Tibial artery (tissue), 4 donors: ENCODE data around the gene PLPPR5.

ENCODE experiments used
- DNase-seq, 2 donors: peaks; one replicate each; pipeline ENCODE4 v3.0.0-alpha.2; 2019
- H3K27ac ChIP-seq, 2 donors: fragments of 200-600 bp; sonication (generic) in 1 of 2; 1 replicate in 1 of 2; 2 replicates in 1 of 2; pipeline ENCODE4 v1.5.1; 2018 to 2019; ENCODE audit warnings: mild to moderate bottlenecking in 1 of 2
- H3K27me3 ChIP-seq, 2 donors: fragments of 200-600 bp; sonication (generic) in 1 of 2; one replicate each; pipeline versions ENCODE4 v1.5.1 to v1.6.0; 2016 to 2019
- H3K36me3 ChIP-seq, 3 donors: fragments of 200-600 bp; sonication (generic) in 2 of 3; one replicate each; pipeline ENCODE4 v1.5.1; 2016 to 2019; ENCODE audit warnings: mild to moderate bottlenecking in 2 of 3
- H3K4me1 ChIP-seq, 4 donors: fragments of 200-600 bp; sonication (generic) in 2 of 4; 1 replicate in 3 of 4; 2 replicates in 1 of 4; pipeline ENCODE4 v1.5.1; 2016 to 2019
- H3K4me3 ChIP-seq, 2 donors: fragments of 200-600 bp; sonication (generic) in 1 of 2; 1 replicate in 1 of 2; 2 replicates in 1 of 2; pipeline ENCODE4 v1.5.1; 2018 to 2019; ENCODE audit warnings: mild to moderate bottlenecking in 2 of 2
- H3K9me3 ChIP-seq, 3 donors: fragments of 200-600 bp; sonication (generic) in 1 of 3; one replicate each; pipeline ENCODE4 v1.5.1; 2016 to 2019
- intact Hi-C: fragments of 100-400 bp; cut with DNase I; formaldehyde crosslinking; loops from one replicate; pipeline ENCODE4 v1.15.0; 2023; ENCODE audit warnings: low total_unique reads
- TF ChIP-seq, protein P1 (sequence below), 2 experiments: fragments of 200-600 bp in 1 of 2; fragments of 450-650 bp in 1 of 2; IDR thresholded peaks; one replicate each; pipeline ENCODE4 v1.5.1; 2017 to 2019; ENCODE audit warnings: antibody characterized with exemption in 2 of 2, mild to moderate bottlenecking in 1 of 2, moderate library complexity in 1 of 2

PLPPR5 gene

DNA sequence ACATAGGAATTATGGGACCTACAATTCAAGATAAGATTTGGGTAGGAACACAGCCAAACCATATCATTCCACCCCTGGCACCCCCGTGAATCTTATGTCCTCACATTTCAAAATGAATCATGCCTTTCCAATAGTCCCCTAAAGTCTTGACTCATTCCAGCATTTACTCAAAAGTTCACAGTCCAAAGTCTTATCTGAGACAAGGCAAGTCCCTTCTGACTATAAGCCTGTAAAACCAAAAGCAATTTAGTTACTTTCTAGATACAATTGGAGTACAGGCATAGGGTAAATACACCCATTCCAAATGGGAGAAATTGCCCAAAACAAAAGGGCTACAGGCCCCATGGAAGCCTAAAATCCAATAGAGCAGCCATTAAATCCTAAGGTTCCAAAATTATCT lies 138.9 kb downstream of the PLPPR5 start:
- Histone ChIP-seq H3K4me3 (no peak overlapping the region), H3K27me3 (no peaks in the 10 kb centered on the region), H3K4me1 (no peaks in the 10 kb centered on the region), H3K9me3 (no peaks in the 10 kb centered on the region), H3K36me3 (no peaks in the 10 kb centered on the region), H3K27ac (no peak overlapping the region)
- intact Hi-C loops = no loop called here
- TF ChIP-seq, protein P1, sequence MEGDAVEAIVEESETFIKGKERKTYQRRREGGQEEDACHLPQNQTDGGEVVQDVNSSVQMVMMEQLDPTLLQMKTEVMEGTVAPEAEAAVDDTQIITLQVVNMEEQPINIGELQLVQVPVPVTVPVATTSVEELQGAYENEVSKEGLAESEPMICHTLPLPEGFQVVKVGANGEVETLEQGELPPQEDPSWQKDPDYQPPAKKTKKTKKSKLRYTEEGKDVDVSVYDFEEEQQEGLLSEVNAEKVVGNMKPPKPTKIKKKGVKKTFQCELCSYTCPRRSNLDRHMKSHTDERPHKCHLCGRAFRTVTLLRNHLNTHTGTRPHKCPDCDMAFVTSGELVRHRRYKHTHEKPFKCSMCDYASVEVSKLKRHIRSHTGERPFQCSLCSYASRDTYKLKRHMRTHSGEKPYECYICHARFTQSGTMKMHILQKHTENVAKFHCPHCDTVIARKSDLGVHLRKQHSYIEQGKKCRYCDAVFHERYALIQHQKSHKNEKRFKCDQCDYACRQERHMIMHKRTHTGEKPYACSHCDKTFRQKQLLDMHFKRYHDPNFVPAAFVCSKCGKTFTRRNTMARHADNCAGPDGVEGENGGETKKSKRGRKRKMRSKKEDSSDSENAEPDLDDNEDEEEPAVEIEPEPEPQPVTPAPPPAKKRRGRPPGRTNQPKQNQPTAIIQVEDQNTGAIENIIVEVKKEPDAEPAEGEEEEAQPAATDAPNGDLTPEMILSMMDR (IDR thresholded peaks at IDR 0.05) = no peak
- no peak for DNase-seq

DNA sequence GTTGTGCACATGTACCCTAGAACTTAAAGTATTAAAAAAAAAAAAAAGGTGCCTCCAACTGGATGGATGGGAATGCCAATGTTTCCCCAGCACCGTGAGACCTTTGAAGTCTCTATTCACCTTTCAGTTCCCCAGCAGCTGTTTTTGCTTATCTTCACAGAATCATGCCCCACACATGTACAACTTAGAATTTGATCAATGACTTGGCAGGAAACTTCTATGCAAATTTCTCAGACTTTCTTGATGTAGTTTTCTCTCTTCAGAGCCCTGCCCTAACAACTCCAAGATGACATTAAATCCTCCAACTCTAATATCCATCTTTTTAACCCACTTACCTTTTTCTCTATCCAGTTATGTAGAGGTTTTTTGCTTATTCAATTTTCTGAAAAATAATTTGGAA lies 144.3 kb downstream of the PLPPR5 start:
- DNase-seq = no peak
- Histone ChIP-seq H3K4me3 (no peak overlapping the region), H3K27ac (no peak overlapping the region), H3K36me3 (no peaks in the 10 kb centered on the region), H3K27me3 (no peaks in the 10 kb centered on the region), H3K4me1 (no peaks in the 10 kb centered on the region), H3K9me3 (no peaks in the 10 kb centered on the region)
- TF ChIP-seq, protein P1 (IDR thresholded peaks at IDR 0.05) = no peak
- intact Hi-C loops = no loop called here

DNA sequence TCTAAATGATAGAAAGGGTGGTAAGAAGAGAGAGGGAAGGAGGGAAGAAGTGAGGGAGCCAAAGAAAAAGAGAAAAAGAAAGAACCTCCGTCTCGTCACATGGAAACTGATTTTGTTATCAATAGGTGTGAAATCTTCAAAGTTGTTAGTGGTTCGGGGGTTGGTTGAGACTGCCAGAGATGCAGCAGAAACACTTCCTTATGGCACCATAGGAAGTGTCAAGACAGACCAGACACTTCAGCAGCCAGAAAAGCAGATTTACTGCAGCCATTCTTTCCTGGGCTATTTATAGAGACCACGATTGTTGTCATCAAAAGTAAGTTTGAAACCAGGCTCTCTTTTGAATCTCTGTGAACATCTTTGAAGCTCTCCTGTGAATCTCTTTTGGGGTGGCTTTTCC lies 150.5 kb downstream of the PLPPR5 start:
- no peak for DNase-seq
- TF ChIP-seq, protein P1 (IDR thresholded peaks at IDR 0.05) = no peak
- H3K9me3 ChIP-seq = no peaks in the 10 kb centered on the region
- no peaks in the 10 kb centered on the region for H3K4me1 ChIP-seq
- no peak overlapping the region for H3K27ac ChIP-seq
- H3K4me3 ChIP-seq = no peak overlapping the region
- no peaks in the 10 kb centered on the region for H3K27me3 ChIP-seq
- H3K36me3 ChIP-seq = no peaks in the 10 kb centered on the region
- intact Hi-C loops = no loop called here

DNA sequence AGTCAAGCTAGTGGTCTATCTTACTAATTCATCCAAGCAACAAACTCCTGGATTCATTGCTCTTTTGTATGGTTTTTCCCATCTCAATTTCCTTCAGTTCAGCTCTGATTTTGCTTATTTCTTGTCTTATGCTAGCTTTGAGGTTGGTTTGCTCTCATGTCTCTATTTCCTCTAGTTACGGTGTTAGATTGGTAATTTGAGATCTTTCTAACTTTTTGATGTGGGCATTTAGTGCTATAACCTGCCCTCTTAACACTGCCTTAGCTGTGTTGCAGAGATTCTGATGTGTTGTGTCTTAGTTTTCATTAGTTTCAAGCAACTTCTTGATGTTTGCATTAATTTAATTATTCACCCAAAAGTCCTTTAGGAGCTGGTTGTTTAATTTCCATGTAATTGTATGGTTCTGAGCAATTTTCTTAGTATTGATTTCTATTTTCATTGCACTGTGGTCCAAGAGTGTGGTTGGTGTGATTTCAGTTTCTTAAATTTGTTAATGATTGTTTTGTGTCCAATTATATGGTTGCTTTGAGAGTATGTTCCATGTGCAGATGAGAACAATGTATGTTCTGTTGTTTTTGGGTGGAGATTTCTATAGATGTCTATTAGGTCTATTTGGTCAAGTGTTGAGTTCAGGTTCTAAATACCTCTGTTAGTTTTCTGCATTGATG lies 154.6 kb downstream of the PLPPR5 start:
- intact Hi-C loops = no loop called here
- Histone ChIP-seq H3K9me3 (no peaks in the 10 kb centered on the region), H3K4me3 (no peak overlapping the region), H3K27me3 (no peaks in the 10 kb centered on the region), H3K27ac (no peak overlapping the region), H3K4me1 (no peaks in the 10 kb centered on the region), H3K36me3 (no peaks in the 10 kb centered on the region)
- TF ChIP-seq, protein P1 (IDR thresholded peaks at IDR 0.05) = no peak
- DNase-seq = no peak

DNA sequence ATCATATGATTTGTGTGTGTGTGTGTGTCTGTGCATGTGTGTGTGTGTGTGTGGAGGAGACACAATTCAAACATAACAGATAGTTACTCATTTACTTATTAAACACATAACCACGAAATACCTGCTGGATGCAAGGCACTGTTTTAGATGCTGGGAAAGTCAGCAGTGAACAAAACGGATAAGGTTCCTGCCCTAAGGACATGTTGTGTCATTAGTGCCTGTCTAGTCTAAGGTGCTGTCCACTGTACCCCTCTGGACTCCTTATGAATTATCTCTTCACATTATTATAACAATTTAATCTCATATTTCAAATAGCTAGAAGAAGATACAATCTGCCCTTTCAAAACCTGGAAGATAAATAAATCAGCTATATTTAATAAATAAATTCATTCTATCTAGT lies 162.4 kb downstream of the PLPPR5 start:
- no peaks in the 10 kb centered on the region for H3K4me1 ChIP-seq

More for the DNA sequence above, 162.4 kb downstream of the PLPPR5 start:
- Histone ChIP-seq H3K9me3 (no peaks in the 10 kb centered on the region), H3K36me3 (no peaks in the 10 kb centered on the region), H3K27me3 (no peaks in the 10 kb centered on the region), H3K27ac (no peak overlapping the region), H3K4me3 (no peak overlapping the region)
- DNase-seq = no peak
- intact Hi-C loops = no loop called here
- TF ChIP-seq, protein P1 (IDR thresholded peaks at IDR 0.05) = no peak
